ENCODE data around the gene CGGBP1. TPM values are rescaled to one million over a fixed set of nuclear protein-coding genes. Genes with fewer than 3 reads are reported as not detected.

The CGGBP1 gene
- polyA plus RNA-seq, 2 of the 4 experiments (the other 2 are of a cell fraction), result 43.8 to 136 TPM

- ATAC-seq, result no peak
- CTCF ChIA-PET, result interaction anchor here (1.0 kb wide), 1 partner anchor 31 kb away, joined by 3 read pairs; no protein-coding TSS in a partner anchor
- Histone ChIP-seq H3K4me1 (no peaks in the 10 kb centered on the region), H3K27ac (no peak overlapping the region), H3K4me3 (no peak overlapping the region), H3K4me2 (no peak overlapping the region), H3K9me3 (no peaks in the 10 kb centered on the region)
- TF ChIP-seq CHD2 (IDR thresholded peaks at IDR 0.05; ENCODE audit: low read length, partially characterized antibody) (no peak), RARB (CRISPR knock-in tag; IDR thresholded peaks at IDR 0.05) (no peak), RCOR1 (IDR thresholded peaks at IDR 0.05; ENCODE audit: low read depth, low read length) (no peak)
- FAIRE-seq, result no peak
- POLR2A ChIA-PET, result no interaction called here
- WGBS (ENCODE audit: missing lambda C conversion rate), result 98% methylated on average over 2 of the region's 2 CpGs
- DNase-seq (ENCODE audit: low read depth in 1 of 2, low spot score in 1 of 2), result no peak
Measured at GRCh38 chr3:88084097-88084501, 25.3 kb upstream of the CGGBP1 start.

DNA sequence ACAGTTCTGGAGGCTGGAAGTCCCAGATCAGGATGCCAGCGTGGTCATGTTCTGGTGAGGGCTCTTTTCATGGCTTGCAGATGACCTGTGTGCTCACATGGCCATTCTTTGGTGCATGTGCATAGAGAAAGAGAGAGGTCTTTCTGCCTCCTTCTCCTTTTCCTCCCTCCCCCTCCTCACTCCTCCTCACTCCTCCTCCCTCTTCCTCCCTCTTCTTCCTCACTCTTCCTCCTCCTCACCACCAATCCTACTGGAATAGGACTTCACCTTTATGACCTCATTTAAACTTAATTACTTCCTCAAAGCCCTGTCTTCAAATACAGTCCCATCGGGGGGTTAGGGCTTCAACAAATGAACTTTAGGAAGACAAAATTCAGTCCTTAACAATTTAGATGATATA lies 24.0 kb upstream of the CGGBP1 start:
- no peak overlapping the region for H3K4me3 ChIP-seq
- no peak for TF ChIP-seq PBX3 (IDR thresholded peaks at IDR 0.05)
- no peak for TF ChIP-seq MAZ (IDR thresholded peaks at IDR 0.05; ENCODE audit: borderline replicate concordance, low read depth, low read length)
- TF ChIP-seq E2F6 (IDR thresholded peaks at IDR 0.05; ENCODE audit: borderline replicate concordance, low read depth), result no peak
- TF ChIP-seq ELK1 (IDR thresholded peaks at IDR 0.05; ENCODE audit: low read depth, low read length), result no peak
- no peak for TF ChIP-seq REST (IDR thresholded peaks at IDR 0.05)
- TF ChIP-seq TP53 (CRISPR knock-in tag; IDR thresholded peaks at IDR 0.05), result no peak
- no peak for TF ChIP-seq ESRRA (IDR thresholded peaks at IDR 0.05; ENCODE audit: borderline replicate concordance, low read length)
- TF ChIP-seq NFE2L2 (conservative IDR thresholded peaks at IDR 0.05; ENCODE audit: low read length), result no peak
- TF ChIP-seq, protein P1, sequence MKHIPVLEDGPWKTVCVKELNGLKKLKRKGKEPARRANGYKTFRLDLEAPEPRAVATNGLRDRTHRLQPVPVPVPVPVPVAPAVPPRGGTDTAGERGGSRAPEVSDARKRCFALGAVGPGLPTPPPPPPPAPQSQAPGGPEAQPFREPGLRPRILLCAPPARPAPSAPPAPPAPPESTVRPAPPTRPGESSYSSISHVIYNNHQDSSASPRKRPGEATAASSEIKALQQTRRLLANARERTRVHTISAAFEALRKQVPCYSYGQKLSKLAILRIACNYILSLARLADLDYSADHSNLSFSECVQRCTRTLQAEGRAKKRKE (CRISPR knock-in tag; IDR thresholded peaks at IDR 0.05; ENCODE audit: low read depth), result no peak
- TF ChIP-seq FOSL2 (IDR thresholded peaks at IDR 0.05), result no peak
- no peak for TF ChIP-seq FOSL2 (CRISPR knock-in tag; IDR thresholded peaks at IDR 0.05)
- no peak for TF ChIP-seq JUN (IDR thresholded peaks at IDR 0.05)
- TF ChIP-seq USF2 (IDR thresholded peaks at IDR 0.05), result no peak
- TF ChIP-seq SMC3 (IDR thresholded peaks at IDR 0.05), result no peak
- TF ChIP-seq HOXB5 (CRISPR knock-in tag; IDR thresholded peaks at IDR 0.05), result no peak
- no peak for TF ChIP-seq EHF (CRISPR knock-in tag; IDR thresholded peaks at IDR 0.05)
- TF ChIP-seq NR3C1 (IDR thresholded peaks at IDR 0.05), result no peak
- no peak for TF ChIP-seq GATA3 (IDR thresholded peaks at IDR 0.05; ENCODE audit: borderline replicate concordance)
- TF ChIP-seq POLR2AphosphoS2 (conservative IDR thresholded peaks at IDR 0.05; ENCODE audit: low read length), result no peak
- TF ChIP-seq HOXA7 (CRISPR knock-in tag; IDR thresholded peaks at IDR 0.05), result no peak
- H3K9me3 ChIP-seq, result no peaks in the 10 kb centered on the region
- no peak overlapping the region for H3K27ac ChIP-seq
- no peak for DNase-seq (ENCODE audit: low read depth in 1 of 2, low spot score in 1 of 2)
- H3K4me1 ChIP-seq, result no peaks in the 10 kb centered on the region
- no peak overlapping the region for H3K4me2 ChIP-seq
- POLR2A ChIA-PET, result no interaction called here
- FAIRE-seq, result no peak
- CTCF ChIA-PET, result no interaction called here
- no peak for ATAC-seq
- 88% methylated on average over 2 of the region's 2 CpGs for WGBS (ENCODE audit: missing lambda C conversion rate)

Data from A549 (cell line).